Neuronal stem cell (in vitro differentiated cells): ENCODE data around the gene CDC37L1.

Experiments used
- DNase-seq: peaks from one replicate; pipeline ENCODE4 v3.0.0-alpha.2; 2013; ENCODE audit warnings: low spot score
- H2AFZ ChIP-seq: one replicate; pipeline ENCODE4 v1.6.1; 2013; ENCODE audit warnings: mild to moderate bottlenecking, low read length, inconsistent platforms
- H2AK5ac ChIP-seq: 2 replicates; pipeline ENCODE4 v1.6.1; 2013; ENCODE audit warnings: low read depth, mild to moderate bottlenecking, inconsistent platforms, low read length, moderate library complexity, mixed read lengths
- H2BK120ac ChIP-seq: 2 replicates; pipeline ENCODE4 v1.6.1; 2013; ENCODE audit warnings: low read depth, mild to moderate bottlenecking, inconsistent platforms, low read length, moderate library complexity, mixed read lengths
- H2BK12ac ChIP-seq: one replicate; pipeline ENCODE4 v1.6.1; 2013; ENCODE audit warnings: low read length, inconsistent platforms
- H2BK15ac ChIP-seq: 2 replicates; pipeline ENCODE4 v1.6.1; 2013; ENCODE audit warnings: mild to moderate bottlenecking, low read length, inconsistent platforms, mixed read lengths
- H2BK5ac ChIP-seq: one replicate; pipeline ENCODE4 v1.6.1; 2013; ENCODE audit warnings: inconsistent platforms, mild to moderate bottlenecking, low read length, moderate library complexity
- H3K14ac ChIP-seq: one replicate; pipeline ENCODE4 v1.6.1; 2013; ENCODE audit warnings: low read length, inconsistent platforms
- H3K18ac ChIP-seq: 2 replicates; pipeline ENCODE4 v1.6.1; 2013; ENCODE audit warnings: low read length, inconsistent platforms
- H3K23ac ChIP-seq: 2 replicates; pipeline ENCODE4 v1.6.1; 2013; ENCODE audit warnings: low read depth, mild to moderate bottlenecking, mixed read lengths, low read length, inconsistent platforms; ENCODE audit not compliant: poor library complexity
- H3K27ac ChIP-seq: replicated peaks from 3 replicates; pipeline ENCODE4 v1.5.1; 2013; ENCODE audit warnings: low read length, inconsistent platforms
- H3K27me3 ChIP-seq, 3 experiments: 2 replicates each; pipeline ENCODE4 v1.6.1; 2013; ENCODE audit warnings: low read length in 3 of 3, mild to moderate bottlenecking in 2 of 3, inconsistent platforms in 1 of 3, low read depth in 1 of 3, mixed read lengths in 1 of 3, moderate library complexity in 1 of 3; ENCODE audit not compliant: control insufficient read depth in 3 of 3, insufficient read depth in 3 of 3
- H3K36me3 ChIP-seq, 2 donors: replicated peaks in 1 of 2; 2 replicates each; pipeline ENCODE4 v1.6.1; 2013; ENCODE audit warnings: low read length in 2 of 2; ENCODE audit not compliant: control insufficient read depth in 2 of 2, insufficient read depth in 2 of 2
- H3K4ac ChIP-seq: 2 replicates; pipeline ENCODE4 v1.6.1; 2013; ENCODE audit warnings: inconsistent platforms, mild to moderate bottlenecking, low read length, moderate library complexity
- H3K4me1 ChIP-seq, 2 donors: 1 replicate in 1 of 2; 2 replicates in 1 of 2; pipeline ENCODE4 v1.6.1; 2013; ENCODE audit warnings: low read length in 2 of 2, low read depth in 1 of 2; ENCODE audit not compliant: control insufficient read depth in 2 of 2, insufficient read depth in 1 of 2
- H3K4me2 ChIP-seq: one replicate; pipeline ENCODE4 v1.6.1; 2013; ENCODE audit warnings: mild to moderate bottlenecking, low read length, inconsistent platforms; ENCODE audit not compliant: insufficient read depth, poor library complexity, severe bottlenecking
- H3K4me3 ChIP-seq, 2 donors: 2 replicates each; pipeline ENCODE4 v1.5.1; 2013; ENCODE audit warnings: low read length in 2 of 2, mild to moderate bottlenecking in 2 of 2, inconsistent platforms in 1 of 2, moderate library complexity in 1 of 2
- H3K79me1 ChIP-seq: one replicate; pipeline ENCODE4 v1.6.1; 2013; ENCODE audit warnings: low read depth, mild to moderate bottlenecking, inconsistent platforms, low read length, moderate library complexity
- H3K9ac ChIP-seq: one replicate; pipeline ENCODE4 v1.6.1; 2013; ENCODE audit warnings: mild to moderate bottlenecking, low read depth, low read length, inconsistent platforms; ENCODE audit not compliant: poor library complexity
- H3K9me3 ChIP-seq, 2 donors: replicated peaks in 1 of 2; 2 replicates each; pipeline versions ENCODE3 to v1.6.1; 2013; ENCODE audit warnings: low read length in 2 of 2, mild to moderate bottlenecking in 2 of 2, inconsistent platforms in 1 of 2, low read depth in 1 of 2, mixed read lengths in 1 of 2, moderate library complexity in 1 of 2; ENCODE audit not compliant: control insufficient read depth in 2 of 2, insufficient read depth in 1 of 2
- H4K8ac ChIP-seq: one replicate; pipeline ENCODE4 v1.6.1; 2013; ENCODE audit warnings: low read depth, mild to moderate bottlenecking, inconsistent platforms, low read length, moderate library complexity
- H4K91ac ChIP-seq: one replicate; pipeline ENCODE4 v1.6.1; 2013; ENCODE audit warnings: low read length, low read depth, mild to moderate bottlenecking, inconsistent platforms; ENCODE audit not compliant: poor library complexity
- WGBS, 2 donors: extraction: QIAGEN DNeasy Blood & Tissue Kit; methylation state at CpG; one replicate each; pipeline ENCODE4 v1.1.7; 2013; ENCODE audit warnings: missing lambda C conversion rate in 2 of 2, mixed read lengths in 1 of 2; ENCODE audit not compliant: insufficient read length in 2 of 2, insufficient replicate concordance in 1 of 2; ENCODE audit errors: extremely low coverage in 2 of 2; 5-methylcytosine and 5-hydroxymethylcytosine counted together

The CDC37L1 gene

GRCh38 chr9:4718911-4719310, 39.5 kb downstream of the CDC37L1 start:
- H3K9ac ChIP-seq, result no peak overlapping the region
- H2AK5ac ChIP-seq, result no peak overlapping the region
- no peak overlapping the region for H2BK5ac ChIP-seq
- no peak overlapping the region for H3K4me3 ChIP-seq
- no peak overlapping the region for H4K8ac ChIP-seq
- H3K79me1 ChIP-seq, result no peaks in the 10 kb centered on the region
- no peaks in the 10 kb centered on the region for H3K27me3 ChIP-seq
- H3K4me2 ChIP-seq, result no peak overlapping the region
- DNase-seq, result no peak
- H3K4ac ChIP-seq, result no peak overlapping the region
- WGBS, 2 donors, result no CpG with 5 or more reads among the region's 6 CpGs
- H3K27ac ChIP-seq, result no peak overlapping the region
- no peaks in the 10 kb centered on the region for H3K4me1 ChIP-seq
- H3K18ac ChIP-seq, result no peak overlapping the region
- H3K23ac ChIP-seq, result no peak overlapping the region
- H3K9me3 ChIP-seq, result peaks cover 0 to under 1% of the 10 kb centered on the region in 2 donors
- no peak overlapping the region for H2BK12ac ChIP-seq
- no peak overlapping the region for H2BK15ac ChIP-seq
- no peak overlapping the region for H2BK120ac ChIP-seq
- H3K36me3 ChIP-seq, result peaks cover 7 to 95% of the 10 kb centered on the region in 2 donors
- H2AFZ ChIP-seq, result no peak overlapping the region
- no peak overlapping the region for H3K14ac ChIP-seq
- no peak overlapping the region for H4K91ac ChIP-seq

GRCh38 chr9:4721736-4722135, 42.4 kb downstream of the CDC37L1 start:
- H4K8ac ChIP-seq, result no peak overlapping the region
- no peak overlapping the region for H3K18ac ChIP-seq
- no peak overlapping the region for H2AK5ac ChIP-seq
- H3K23ac ChIP-seq, result no peak overlapping the region
- no peak overlapping the region for H3K27ac ChIP-seq
- DNase-seq, result no peak
- WGBS, 2 donors, result no CpG with 5 or more reads among the region's 4 CpGs
- peaks cover 7 to 88% of the 10 kb centered on the region in 2 donors for H3K36me3 ChIP-seq
- H2BK15ac ChIP-seq, result no peak overlapping the region
- H3K4ac ChIP-seq, result no peak overlapping the region
- H4K91ac ChIP-seq, result no peak overlapping the region
- H2AFZ ChIP-seq, result no peak overlapping the region
- H3K4me2 ChIP-seq, result no peak overlapping the region
- no peak overlapping the region for H3K9ac ChIP-seq
- H2BK5ac ChIP-seq, result no peak overlapping the region
- H3K14ac ChIP-seq, result no peak overlapping the region
- H3K9me3 ChIP-seq, result no peaks in the 10 kb centered on the region
- no peaks in the 10 kb centered on the region for H3K79me1 ChIP-seq
- H3K27me3 ChIP-seq, result no peaks in the 10 kb centered on the region
- no peak overlapping the region for H2BK120ac ChIP-seq
- no peaks in the 10 kb centered on the region for H3K4me1 ChIP-seq
- H3K4me3 ChIP-seq, result no peak overlapping the region
- H2BK12ac ChIP-seq, result no peak overlapping the region

GRCh38 chr9:4725706-4726442, 46.5 kb downstream of the CDC37L1 start:
- no peak overlapping the region for H2AK5ac ChIP-seq
- H3K79me1 ChIP-seq, result no peaks in the 10 kb centered on the region
- H3K4me1 ChIP-seq, result no peaks in the 10 kb centered on the region
- H3K9me3 ChIP-seq, result no peaks in the 10 kb centered on the region
- H3K4me3 ChIP-seq, result no peak overlapping the region
- no peak overlapping the region for H2BK15ac ChIP-seq
- peaks cover 0 to 74% of the 10 kb centered on the region in 2 donors for H3K36me3 ChIP-seq
- H2BK120ac ChIP-seq, result no peak overlapping the region
- H2BK5ac ChIP-seq, result no peak overlapping the region
- H3K9ac ChIP-seq, result no peak overlapping the region
- H3K27me3 ChIP-seq, result no peaks in the 10 kb centered on the region
- WGBS, 2 donors, result no CpG with 5 or more reads among the region's 7 CpGs
- H3K27ac ChIP-seq, result no peak overlapping the region
- H3K23ac ChIP-seq, result no peak overlapping the region
- no peak overlapping the region for H3K4me2 ChIP-seq
- H4K91ac ChIP-seq, result no peak overlapping the region
- no peak overlapping the region for H3K18ac ChIP-seq
- no peak for DNase-seq
- no peak overlapping the region for H3K14ac ChIP-seq
- H2AFZ ChIP-seq, result no peak overlapping the region
- H4K8ac ChIP-seq, result no peak overlapping the region
- no peak overlapping the region for H3K4ac ChIP-seq
- H2BK12ac ChIP-seq, result no peak overlapping the region

- no peak for DNase-seq
- no peaks in the 10 kb centered on the region for H3K9me3 ChIP-seq
- no peak overlapping the region for H3K9ac ChIP-seq
- no peaks in the 10 kb centered on the region for H3K79me1 ChIP-seq
- no peak overlapping the region for H2AK5ac ChIP-seq
- H3K4me1 ChIP-seq, result no peaks in the 10 kb centered on the region
- H3K4me3 ChIP-seq, result no peak overlapping the region
- no peak overlapping the region for H3K18ac ChIP-seq
- H2BK12ac ChIP-seq, result no peak overlapping the region
- H3K27me3 ChIP-seq, result no peaks in the 10 kb centered on the region
- H2BK5ac ChIP-seq, result no peak overlapping the region
- no peak overlapping the region for H2BK15ac ChIP-seq
- peaks cover 0 to 66% of the 10 kb centered on the region in 2 donors for H3K36me3 ChIP-seq
- no peak overlapping the region for H4K8ac ChIP-seq
- H2AFZ ChIP-seq, result no peak overlapping the region
- no peak overlapping the region for H3K23ac ChIP-seq
- no peak overlapping the region for H4K91ac ChIP-seq
- no CpG with 5 or more reads among the region's 1 CpG for WGBS, 2 donors
- no peak overlapping the region for H3K14ac ChIP-seq
- H2BK120ac ChIP-seq, result no peak overlapping the region
- no peak overlapping the region for H3K4ac ChIP-seq
- no peak overlapping the region for H3K27ac ChIP-seq
- no peak overlapping the region for H3K4me2 ChIP-seq
These were observed 48.2 kb downstream of the CDC37L1 start for GRCh38 chr9:4727593-4727992.
